ENCODE measurements around the gene ADCY3. TPM values are rescaled to one million over a fixed set of nuclear protein-coding genes. Genes with fewer than 3 reads are reported as not detected.

Gene ADCY3
- polyA plus RNA-seq, 1 donor from 2014 or later, result 28.8 TPM

DNA sequence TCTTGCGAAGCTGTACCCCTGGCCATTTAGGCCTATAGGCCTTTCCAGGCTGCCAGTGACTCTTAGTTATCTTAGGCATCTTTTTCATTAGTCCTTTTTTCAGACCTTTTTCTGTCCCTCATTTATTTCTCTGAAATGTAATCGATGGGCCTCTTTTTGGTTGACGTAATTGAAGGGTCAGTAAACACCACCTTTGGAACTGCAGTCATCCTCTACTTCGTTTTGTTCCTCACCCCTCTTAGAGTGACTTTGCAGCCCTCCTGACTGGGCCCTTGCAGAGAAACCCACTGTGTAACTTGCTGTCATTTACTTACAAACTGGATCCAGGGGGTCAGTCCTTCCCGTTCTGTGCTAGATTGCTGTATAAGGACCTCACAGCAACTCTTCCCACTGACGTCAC is 103.6 kb downstream of the ADCY3 start:
- no peak overlapping the region for H3K4me3 ChIP-seq (ENCODE audit: low read length)
- no peak overlapping the region for H3K4me2 ChIP-seq (ENCODE audit: low read length)
- TF ChIP-seq POLR2AphosphoS5 (IDR thresholded peaks at IDR 0.05), result no peak
- TF ChIP-seq EZH2 (IDR thresholded peaks at IDR 0.05; ENCODE audit: borderline replicate concordance, insufficient read depth, low read length, poor library complexity, severe bottlenecking), result no peak
- no peak for TF ChIP-seq SMC3 (conservative IDR thresholded peaks at IDR 0.05; ENCODE audit: poor library complexity)
- TF ChIP-seq, protein P1, sequence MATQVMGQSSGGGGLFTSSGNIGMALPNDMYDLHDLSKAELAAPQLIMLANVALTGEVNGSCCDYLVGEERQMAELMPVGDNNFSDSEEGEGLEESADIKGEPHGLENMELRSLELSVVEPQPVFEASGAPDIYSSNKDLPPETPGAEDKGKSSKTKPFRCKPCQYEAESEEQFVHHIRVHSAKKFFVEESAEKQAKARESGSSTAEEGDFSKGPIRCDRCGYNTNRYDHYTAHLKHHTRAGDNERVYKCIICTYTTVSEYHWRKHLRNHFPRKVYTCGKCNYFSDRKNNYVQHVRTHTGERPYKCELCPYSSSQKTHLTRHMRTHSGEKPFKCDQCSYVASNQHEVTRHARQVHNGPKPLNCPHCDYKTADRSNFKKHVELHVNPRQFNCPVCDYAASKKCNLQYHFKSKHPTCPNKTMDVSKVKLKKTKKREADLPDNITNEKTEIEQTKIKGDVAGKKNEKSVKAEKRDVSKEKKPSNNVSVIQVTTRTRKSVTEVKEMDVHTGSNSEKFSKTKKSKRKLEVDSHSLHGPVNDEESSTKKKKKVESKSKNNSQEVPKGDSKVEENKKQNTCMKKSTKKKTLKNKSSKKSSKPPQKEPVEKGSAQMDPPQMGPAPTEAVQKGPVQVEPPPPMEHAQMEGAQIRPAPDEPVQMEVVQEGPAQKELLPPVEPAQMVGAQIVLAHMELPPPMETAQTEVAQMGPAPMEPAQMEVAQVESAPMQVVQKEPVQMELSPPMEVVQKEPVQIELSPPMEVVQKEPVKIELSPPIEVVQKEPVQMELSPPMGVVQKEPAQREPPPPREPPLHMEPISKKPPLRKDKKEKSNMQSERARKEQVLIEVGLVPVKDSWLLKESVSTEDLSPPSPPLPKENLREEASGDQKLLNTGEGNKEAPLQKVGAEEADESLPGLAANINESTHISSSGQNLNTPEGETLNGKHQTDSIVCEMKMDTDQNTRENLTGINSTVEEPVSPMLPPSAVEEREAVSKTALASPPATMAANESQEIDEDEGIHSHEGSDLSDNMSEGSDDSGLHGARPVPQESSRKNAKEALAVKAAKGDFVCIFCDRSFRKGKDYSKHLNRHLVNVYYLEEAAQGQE (IDR thresholded peaks at IDR 0.05; ENCODE audit: borderline replicate concordance), result no peak
- TF ChIP-seq EP300 (conservative IDR thresholded peaks at IDR 0.05; ENCODE audit: poor library complexity, severe bottlenecking), result no peak
- no peak for TF ChIP-seq MXI1 (conservative IDR thresholded peaks at IDR 0.05; ENCODE audit: poor library complexity, severe bottlenecking)
- no peak for TF ChIP-seq TAF1 (IDR thresholded peaks at IDR 0.05; ENCODE audit: low read depth)
- H3K9me3 ChIP-seq (ENCODE audit: low read length), result no peaks in the 10 kb centered on the region
- no peaks in the 10 kb centered on the region for H4K20me1 ChIP-seq (ENCODE audit: insufficient read depth)
- H3K36me3 ChIP-seq (ENCODE audit: insufficient read depth, low read length), result peaks cover 10% of the 10 kb centered on the region
- H3K9ac ChIP-seq (ENCODE audit: low read length), result no peak overlapping the region
- H3K27ac ChIP-seq (ENCODE audit: low read length), result no peak overlapping the region
- no peaks in the 10 kb centered on the region for H3K27me3 ChIP-seq (ENCODE audit: insufficient read depth, low read depth, low read length)
- no peaks in the 10 kb centered on the region for H3K9me2 ChIP-seq (ENCODE audit: insufficient read depth, low read length)
- H3F3A ChIP-seq (ENCODE audit: insufficient read depth, low read length, poor library complexity, severe bottlenecking), result no peaks in the 10 kb centered on the region
- peaks cover 10% of the 10 kb centered on the region for H3K79me2 ChIP-seq (replicated peaks; ENCODE audit: insufficient read depth, low read length)
- H2AFZ ChIP-seq (ENCODE audit: low read depth, low read length), result no peak overlapping the region

DNA sequence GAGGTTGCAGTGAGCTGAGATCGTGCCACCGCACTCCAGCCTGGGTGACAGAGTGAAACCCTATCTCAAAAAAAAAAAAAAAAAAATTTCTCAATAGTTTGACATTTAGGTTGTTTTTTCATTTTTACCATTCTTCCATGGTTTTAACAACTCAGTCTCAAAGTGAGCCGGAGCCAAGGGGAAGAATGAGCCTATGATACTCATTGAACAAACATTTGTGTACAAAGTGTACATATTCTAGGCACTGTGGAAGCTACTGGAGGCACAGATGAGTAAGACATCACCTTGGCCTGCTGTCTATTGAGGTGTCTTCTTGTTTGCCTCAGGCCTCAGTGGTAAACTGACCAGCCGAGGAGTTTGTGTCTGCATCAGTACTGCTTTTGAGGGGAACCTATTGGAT is 104.9 kb downstream of the ADCY3 start:
- no peak overlapping the region for H2AFZ ChIP-seq (ENCODE audit: low read depth, low read length)
- H3K27ac ChIP-seq (ENCODE audit: low read length), result no peak overlapping the region
- TF ChIP-seq MXI1 (conservative IDR thresholded peaks at IDR 0.05; ENCODE audit: poor library complexity, severe bottlenecking) (no peak), EZH2 (IDR thresholded peaks at IDR 0.05; ENCODE audit: borderline replicate concordance, insufficient read depth, low read length, poor library complexity, severe bottlenecking) (no peak), RAD21 (conservative IDR thresholded peaks at IDR 0.05) (no peak), SMC3 (conservative IDR thresholded peaks at IDR 0.05; ENCODE audit: poor library complexity) (no peak), TAF1 (IDR thresholded peaks at IDR 0.05; ENCODE audit: low read depth) (no peak), EP300 (conservative IDR thresholded peaks at IDR 0.05; ENCODE audit: poor library complexity, severe bottlenecking) (no peak), POLR2AphosphoS5 (IDR thresholded peaks at IDR 0.05) (no peak)
- TF ChIP-seq, protein P2, sequence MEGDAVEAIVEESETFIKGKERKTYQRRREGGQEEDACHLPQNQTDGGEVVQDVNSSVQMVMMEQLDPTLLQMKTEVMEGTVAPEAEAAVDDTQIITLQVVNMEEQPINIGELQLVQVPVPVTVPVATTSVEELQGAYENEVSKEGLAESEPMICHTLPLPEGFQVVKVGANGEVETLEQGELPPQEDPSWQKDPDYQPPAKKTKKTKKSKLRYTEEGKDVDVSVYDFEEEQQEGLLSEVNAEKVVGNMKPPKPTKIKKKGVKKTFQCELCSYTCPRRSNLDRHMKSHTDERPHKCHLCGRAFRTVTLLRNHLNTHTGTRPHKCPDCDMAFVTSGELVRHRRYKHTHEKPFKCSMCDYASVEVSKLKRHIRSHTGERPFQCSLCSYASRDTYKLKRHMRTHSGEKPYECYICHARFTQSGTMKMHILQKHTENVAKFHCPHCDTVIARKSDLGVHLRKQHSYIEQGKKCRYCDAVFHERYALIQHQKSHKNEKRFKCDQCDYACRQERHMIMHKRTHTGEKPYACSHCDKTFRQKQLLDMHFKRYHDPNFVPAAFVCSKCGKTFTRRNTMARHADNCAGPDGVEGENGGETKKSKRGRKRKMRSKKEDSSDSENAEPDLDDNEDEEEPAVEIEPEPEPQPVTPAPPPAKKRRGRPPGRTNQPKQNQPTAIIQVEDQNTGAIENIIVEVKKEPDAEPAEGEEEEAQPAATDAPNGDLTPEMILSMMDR (IDR thresholded peaks at IDR 0.05; ENCODE audit: poor library complexity, severe bottlenecking), result no peak
- TF ChIP-seq, protein P1 (IDR thresholded peaks at IDR 0.05; ENCODE audit: borderline replicate concordance), result no peak
- H3K9me2 ChIP-seq (ENCODE audit: insufficient read depth, low read length), result no peaks in the 10 kb centered on the region
- H3K9ac ChIP-seq (ENCODE audit: low read length), result no peak overlapping the region
- no peak overlapping the region for H3K4me2 ChIP-seq (ENCODE audit: low read length)
- H3K9me3 ChIP-seq (ENCODE audit: low read length), result no peaks in the 10 kb centered on the region
- H3F3A ChIP-seq (ENCODE audit: insufficient read depth, low read length, poor library complexity, severe bottlenecking), result no peaks in the 10 kb centered on the region
- H3K4me3 ChIP-seq (ENCODE audit: low read length), result no peak overlapping the region
- no peaks in the 10 kb centered on the region for H4K20me1 ChIP-seq (ENCODE audit: insufficient read depth)
- H3K27me3 ChIP-seq (ENCODE audit: insufficient read depth, low read depth, low read length), result no peaks in the 10 kb centered on the region
- peaks cover 10% of the 10 kb centered on the region for H3K36me3 ChIP-seq (ENCODE audit: insufficient read depth, low read length)
- H3K79me2 ChIP-seq (replicated peaks; ENCODE audit: insufficient read depth, low read length), result peaks cover 10% of the 10 kb centered on the region

All from neural cell (in vitro differentiated cells).